GM23338 (cell line): ENCODE data around the gene SAPCD1. TPM values are rescaled to one million over a fixed set of nuclear protein-coding genes. Genes with fewer than 3 reads are reported as not detected.

Experiments used
- ATAC-seq: fragments of 200-7000 bp; cut with Tn5 transposase; 3 replicates; pipeline ENCODE4 v1.9.1; 2020
- DNase-seq: peaks from one replicate; pipeline ENCODE4 v3.0.0-alpha.2; 2015; ENCODE audit warnings: low spot score
- H2AFZ ChIP-seq: fragments of 200-600 bp; sonication (generic); 2 replicates; pipeline ENCODE4 v1.8.0; 2016; ENCODE audit warnings: antibody characterized with exemption, mild to moderate bottlenecking, moderate library complexity
- H3F3A ChIP-seq: fragments of 200-600 bp; sonication (generic); replicated peaks from 2 replicates; pipeline ENCODE4 v1.8.0; 2017; ENCODE audit warnings: antibody characterized with exemption, mixed run types, low read depth
- H3K27ac ChIP-seq: fragments of 200-600 bp; sonication (generic); 2 replicates; pipeline ENCODE4 v1.6.1; 2016; ENCODE audit warnings: low read depth
- H3K27me3 ChIP-seq: fragments of 200-600 bp; sonication (generic); 2 replicates; pipeline ENCODE4 v1.8.0; 2016; ENCODE audit warnings: mild to moderate bottlenecking, mixed run types, moderate library complexity; ENCODE audit not compliant: insufficient read depth
- H3K36me3 ChIP-seq: fragments of 200-600 bp; sonication (generic); 2 replicates; pipeline ENCODE4 v1.8.0; 2016; ENCODE audit warnings: mild to moderate bottlenecking; ENCODE audit not compliant: insufficient read depth
- H3K4me1 ChIP-seq: fragments of 200-600 bp; sonication (generic); 2 replicates; pipeline ENCODE4 v1.8.0; 2016; ENCODE audit warnings: mild to moderate bottlenecking, moderate library complexity; ENCODE audit not compliant: insufficient read depth
- H3K4me2 ChIP-seq: fragments of 200-600 bp; sonication (generic); 2 replicates; pipeline ENCODE4 v1.7.1; 2017; ENCODE audit warnings: mixed run types
- H3K4me3 ChIP-seq: fragments of 200-600 bp; sonication (generic); 2 replicates; pipeline ENCODE4 v1.6.1; 2016; ENCODE audit warnings: mixed run types
- H3K79me2 ChIP-seq: fragments of 200-600 bp; sonication (generic); replicated peaks from 2 replicates; pipeline ENCODE4 v1.8.0; 2017; ENCODE audit warnings: mild to moderate bottlenecking; ENCODE audit not compliant: insufficient read depth
- H3K9me2 ChIP-seq: fragments of 200-600 bp; sonication (generic); 2 replicates; pipeline ENCODE4 v1.8.0; 2017; ENCODE audit not compliant: insufficient read depth
- H4K20me1 ChIP-seq: fragments of 200-600 bp; sonication (generic); replicated peaks from 2 replicates; pipeline ENCODE4 v1.8.0; 2017; ENCODE audit warnings: mild to moderate bottlenecking; ENCODE audit not compliant: insufficient read depth
- H3K27ac Mint-ChIP-seq: 2 replicates; pipeline ENCODE4 v1.8.0; 2020; ENCODE audit warnings: inconsistent platforms, mild to moderate bottlenecking, moderate library complexity, mixed read lengths
- H3K27me3 Mint-ChIP-seq: 3 replicates; pipeline ENCODE4 v1.8.0; 2022; ENCODE audit warnings: low read depth, mild to moderate bottlenecking, moderate library complexity, mixed read lengths, inconsistent platforms; ENCODE audit not compliant: insufficient read depth, poor library complexity
- H3K36me3 Mint-ChIP-seq: 3 replicates; pipeline ENCODE4 v1.8.0; 2021; ENCODE audit warnings: low read depth, mild to moderate bottlenecking, inconsistent platforms, moderate library complexity, mixed read lengths
- H3K4me1 Mint-ChIP-seq: 3 replicates; pipeline ENCODE4 v1.8.0; 2020; ENCODE audit warnings: mild to moderate bottlenecking, inconsistent platforms, mixed read lengths
- H3K4me3 Mint-ChIP-seq: 3 replicates; pipeline ENCODE4 v1.8.0; 2021; ENCODE audit warnings: moderate library complexity, mild to moderate bottlenecking, inconsistent platforms, mixed read lengths
- H3K9me3 Mint-ChIP-seq: 3 replicates; pipeline ENCODE4 v1.8.0; 2020; ENCODE audit warnings: moderate library complexity, mild to moderate bottlenecking, inconsistent platforms, mixed read lengths
- CREB1 ChIP-seq: fragments of 250-450 bp; sonication (Bioruptor Pico); IDR thresholded peaks from 2 replicates; pipeline ENCODE4 v1.5.0; 2020; ENCODE audit warnings: low read depth, mild to moderate bottlenecking, moderate library complexity
- CTCF ChIP-seq, 2 experiments: fragments of 200-600 bp in 1 of 2; sonication (generic) in 1 of 2; conservative IDR thresholded peaks; 2 replicates each; pipeline versions ENCODE4 v1.5.1 to v1.6.1; 2016 to 2017; ENCODE audit warnings: antibody characterized with exemption in 2 of 2, low read depth in 2 of 2, mild to moderate bottlenecking in 2 of 2, moderate library complexity in 1 of 2
- ETS1 ChIP-seq: IDR thresholded peaks from 2 replicates; pipeline ENCODE4 v1.6.1; 2016; ENCODE audit warnings: antibody characterized with exemption
- EZH2 ChIP-seq: fragments of 200-600 bp; sonication (generic); IDR thresholded peaks from one replicate; pipeline ENCODE4 v1.8.0; 2017; ENCODE audit warnings: antibody characterized with exemption, mild to moderate bottlenecking, low read depth; ENCODE audit not compliant: unreplicated experiment
- EZH2phosphoT487 ChIP-seq: fragments of 200-600 bp; sonication (generic); IDR thresholded peaks from one replicate; pipeline ENCODE4 v1.8.1; 2018; ENCODE audit warnings: antibody characterized with exemption; ENCODE audit not compliant: unreplicated experiment
- JUNB ChIP-seq: IDR thresholded peaks from one replicate; pipeline ENCODE4 v1.6.1; 2016; ENCODE audit warnings: antibody characterized with exemption; ENCODE audit not compliant: unreplicated experiment
- NANOG ChIP-seq: IDR thresholded peaks from 2 replicates; pipeline ENCODE4 v1.6.1; 2016; ENCODE audit warnings: antibody characterized with exemption, borderline replicate concordance
- POLR2AphosphoS5 ChIP-seq: IDR thresholded peaks from 2 replicates; pipeline ENCODE4 v1.6.1; 2016; ENCODE audit warnings: antibody characterized with exemption, low read depth
- REST ChIP-seq: IDR thresholded peaks from one replicate; pipeline ENCODE4 v1.6.1; 2018; ENCODE audit warnings: antibody characterized with exemption; ENCODE audit not compliant: unreplicated experiment
- STAT1 ChIP-seq: IDR thresholded peaks from one replicate; pipeline ENCODE4 v1.6.1; 2016; ENCODE audit warnings: antibody characterized with exemption; ENCODE audit not compliant: unreplicated experiment
- ZNF114 ChIP-seq: fragments of 250-450 bp; sonication (Bioruptor Pico); IDR thresholded peaks from 2 replicates; pipeline ENCODE4 v1.5.0; 2020; ENCODE audit warnings: mild to moderate bottlenecking, moderate library complexity
- ZNF331 ChIP-seq: fragments of 250-450 bp; sonication (Bioruptor Pico); IDR thresholded peaks from 2 replicates; pipeline ENCODE4 v1.5.0; 2020; ENCODE audit warnings: low read depth, mild to moderate bottlenecking, moderate library complexity
- ZNF462 ChIP-seq: fragments of 250-450 bp; sonication (Bioruptor Pico); IDR thresholded peaks from 2 replicates; pipeline ENCODE4 v1.5.0; 2020; ENCODE audit warnings: mild to moderate bottlenecking, moderate library complexity
- polyA plus RNA-seq: library from polyadenylated mRNA; unstranded; fragments of >200 nt; fragmentation: Nextera tagmentation; extraction: Ambion mirVana; gene quantifications from 2 replicates; pipeline ENCODE4 v1.2.1, GENCODE V29; 2016
- total RNA-seq: library from RNA; depleted of rRNA; stranded (reverse); fragments of >200 nt; shearing (Covaris generic); gene quantifications from 2 replicates; pipeline ENCODE4 v1.2.3, GENCODE V29; 2014

The SAPCD1 gene
- total and polyA plus RNA-seq, 2 experiments from 2014 or later = 3.9 to 5.0 TPM

GRCh38 chr6:31723245-31723979 is 39.0 kb upstream of the SAPCD1 start, which contains the start of gene MPIG6B:
TSS of gene MPIG6B (plus strand) at chr6:31723373. CDS start at chr6:31723384, 11 bp downstream.
- H3K27ac ChIP-seq = no peak within 1 kb of the TSS
- H3K27me3 Mint-ChIP-seq = peaks cover 20% of the 10 kb centered on the region
- peaks cover 8% of the 10 kb centered on the region for H3K4me1 Mint-ChIP-seq
- peaks cover 22% of the 10 kb centered on the region for H3K36me3 Mint-ChIP-seq
- H4K20me1 ChIP-seq = no peaks in the 10 kb centered on the region
- no peaks in the 10 kb centered on the region for H3K9me2 ChIP-seq
- no peak; the same call in 1 of the 3 replicates for ATAC-seq
- no peak within 1 kb of the TSS for H3K4me3 ChIP-seq
- no peak within 1 kb of the TSS for H3K27ac Mint-ChIP-seq
- no peak within 1 kb of the TSS for H3K4me2 ChIP-seq
- peaks cover 2% of the 10 kb centered on the region; the same call in 1 of the 2 replicates for H3K27me3 ChIP-seq
- H3K79me2 ChIP-seq = no peaks in the 10 kb centered on the region
- peaks cover 5% of the 10 kb centered on the region for H3K4me1 ChIP-seq
- no peaks in the 10 kb centered on the region for H3F3A ChIP-seq
- TF ChIP-seq ZNF331 (CRISPR knock-in tag) (no peak), REST (no peak), ZNF462 (CRISPR knock-in tag) (no peak), ZNF114 (CRISPR knock-in tag) (no peak), CTCF (conservative IDR thresholded peaks at IDR 0.05; ENCODE audit: low read depth in 2 of 2) (no peak), JUNB (no peak), NANOG (no peak), POLR2AphosphoS5 (no peak), EZH2 (no peak), ETS1 (no peak), EZH2phosphoT487 (no peak), CREB1 (no peak), STAT1 (no peak)
- H3K4me3 Mint-ChIP-seq = no peak within 1 kb of the TSS
- peak; percentile 29 for DNase-seq
- H3K36me3 ChIP-seq = no peaks in the 10 kb centered on the region
- no peaks in the 10 kb centered on the region; the same call in 2 of the 3 replicates for H3K9me3 Mint-ChIP-seq
- no peak within 1 kb of the TSS for H2AFZ ChIP-seq
